ENCODE data around the gene GIT2.
A peak's percentile ranks its signal among the peaks of the same experiment; 100 is the strongest.

DNA sequence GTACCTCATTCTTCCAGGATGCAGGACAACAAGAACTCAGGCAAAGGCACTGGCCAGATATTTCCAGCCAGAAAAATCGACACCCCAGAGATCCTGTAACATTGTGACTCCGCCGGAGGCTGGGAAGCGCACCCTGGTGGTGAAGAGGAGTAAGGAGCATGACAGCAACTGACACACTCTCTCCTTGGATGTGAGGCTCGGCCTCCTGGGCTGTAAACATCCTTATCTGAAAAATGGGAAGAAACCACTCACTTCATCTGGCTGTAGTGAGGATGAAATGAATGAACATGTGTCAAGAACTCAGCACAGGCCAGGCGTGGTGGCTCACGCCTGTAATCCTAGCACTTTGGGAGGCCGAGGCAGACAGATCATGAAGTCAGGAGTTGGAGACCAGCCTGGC, 68.5 kb downstream of the GIT2 start:
- TF ChIP-seq ATF1 (CRISPR knock-in tag; IDR thresholded peaks at IDR 0.05) (no peak), ZNF219 (CRISPR knock-in tag; IDR thresholded peaks at IDR 0.05; ENCODE audit: borderline replicate concordance) (no peak), OVOL2 (CRISPR knock-in tag; IDR thresholded peaks at IDR 0.05; ENCODE audit: borderline replicate concordance) (no peak), ZNF232 (CRISPR knock-in tag; IDR thresholded peaks at IDR 0.05) (no peak)
- TF ChIP-seq, protein P1, sequence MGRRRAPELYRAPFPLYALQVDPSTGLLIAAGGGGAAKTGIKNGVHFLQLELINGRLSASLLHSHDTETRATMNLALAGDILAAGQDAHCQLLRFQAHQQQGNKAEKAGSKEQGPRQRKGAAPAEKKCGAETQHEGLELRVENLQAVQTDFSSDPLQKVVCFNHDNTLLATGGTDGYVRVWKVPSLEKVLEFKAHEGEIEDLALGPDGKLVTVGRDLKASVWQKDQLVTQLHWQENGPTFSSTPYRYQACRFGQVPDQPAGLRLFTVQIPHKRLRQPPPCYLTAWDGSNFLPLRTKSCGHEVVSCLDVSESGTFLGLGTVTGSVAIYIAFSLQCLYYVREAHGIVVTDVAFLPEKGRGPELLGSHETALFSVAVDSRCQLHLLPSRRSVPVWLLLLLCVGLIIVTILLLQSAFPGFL (CRISPR knock-in tag; IDR thresholded peaks at IDR 0.05; ENCODE audit: borderline replicate concordance) = no peak
- TF ChIP-seq, protein P2, sequence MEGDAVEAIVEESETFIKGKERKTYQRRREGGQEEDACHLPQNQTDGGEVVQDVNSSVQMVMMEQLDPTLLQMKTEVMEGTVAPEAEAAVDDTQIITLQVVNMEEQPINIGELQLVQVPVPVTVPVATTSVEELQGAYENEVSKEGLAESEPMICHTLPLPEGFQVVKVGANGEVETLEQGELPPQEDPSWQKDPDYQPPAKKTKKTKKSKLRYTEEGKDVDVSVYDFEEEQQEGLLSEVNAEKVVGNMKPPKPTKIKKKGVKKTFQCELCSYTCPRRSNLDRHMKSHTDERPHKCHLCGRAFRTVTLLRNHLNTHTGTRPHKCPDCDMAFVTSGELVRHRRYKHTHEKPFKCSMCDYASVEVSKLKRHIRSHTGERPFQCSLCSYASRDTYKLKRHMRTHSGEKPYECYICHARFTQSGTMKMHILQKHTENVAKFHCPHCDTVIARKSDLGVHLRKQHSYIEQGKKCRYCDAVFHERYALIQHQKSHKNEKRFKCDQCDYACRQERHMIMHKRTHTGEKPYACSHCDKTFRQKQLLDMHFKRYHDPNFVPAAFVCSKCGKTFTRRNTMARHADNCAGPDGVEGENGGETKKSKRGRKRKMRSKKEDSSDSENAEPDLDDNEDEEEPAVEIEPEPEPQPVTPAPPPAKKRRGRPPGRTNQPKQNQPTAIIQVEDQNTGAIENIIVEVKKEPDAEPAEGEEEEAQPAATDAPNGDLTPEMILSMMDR (IDR thresholded peaks at IDR 0.05) = peak; percentile 66
- TF ChIP-seq, protein P3, sequence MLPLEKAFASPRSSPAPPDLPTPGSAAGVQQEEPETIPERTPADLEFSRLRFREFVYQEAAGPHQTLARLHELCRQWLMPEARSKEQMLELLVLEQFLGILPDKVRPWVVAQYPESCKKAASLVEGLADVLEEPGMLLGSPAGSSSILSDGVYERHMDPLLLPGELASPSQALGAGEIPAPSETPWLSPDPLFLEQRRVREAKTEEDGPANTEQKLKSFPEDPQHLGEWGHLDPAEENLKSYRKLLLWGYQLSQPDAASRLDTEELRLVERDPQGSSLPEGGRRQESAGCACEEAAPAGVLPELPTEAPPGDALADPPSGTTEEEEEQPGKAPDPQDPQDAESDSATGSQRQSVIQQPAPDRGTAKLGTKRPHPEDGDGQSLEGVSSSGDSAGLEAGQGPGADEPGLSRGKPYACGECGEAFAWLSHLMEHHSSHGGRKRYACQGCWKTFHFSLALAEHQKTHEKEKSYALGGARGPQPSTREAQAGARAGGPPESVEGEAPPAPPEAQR (CRISPR knock-in tag; IDR thresholded peaks at IDR 0.05) = no peak

All from WTC11 (cell line).